H1 (cell line): ENCODE measurements around the gene SPOPL. TPM values are rescaled to one million over a fixed set of nuclear protein-coding genes. Genes with fewer than 3 reads are reported as not detected.
A peak's percentile ranks its signal among the peaks of the same experiment; 100 is the strongest.

Source experiments
- CTCF ChIA-PET: fragments of 300-600 bp; sonication (Branson Sonifier 250); formaldehyde crosslinking; loops from one replicate; lab custom pipeline; 2021; ENCODE audit not compliant: partially characterized antibody; lab: Charles Lee
- POLR2A ChIA-PET: fragments of 300-600 bp; sonication (Branson Sonifier 250); formaldehyde crosslinking; loops from one replicate; lab custom pipeline; 2021; ENCODE audit warnings: inconsistent platforms; ENCODE audit not compliant: partially characterized antibody; lab: Charles Lee
- DNase-seq, 2 experiments: peaks; one replicate each; pipeline versions ENCODE4 v3.0.0 to v3.0.0-alpha.2; 2010 to 2022; ENCODE audit warnings: low spot score in 2 of 2, low read depth in 1 of 2, mixed read lengths in 1 of 2
- FAIRE-seq: peaks from 2 replicates; lab custom pipeline; 2011; peaks lifted over from hg19 to GRCh38; lab: Jason Lieb, UNC
- H2AFZ ChIP-seq: 2 replicates; pipeline ENCODE4 v1.8.1; 2012; ENCODE audit warnings: low read length, inconsistent platforms
- H2AK5ac ChIP-seq: 2 replicates; pipeline ENCODE4 v1.6.1; 2013; ENCODE audit warnings: low read depth, low read length
- H2BK120ac ChIP-seq: replicated peaks from 2 replicates; pipeline ENCODE3; 2013; ENCODE audit warnings: low read depth, low read length, inconsistent platforms
- H2BK12ac ChIP-seq: 2 replicates; pipeline ENCODE4 v1.6.1; 2013; ENCODE audit warnings: low read depth, low read length
- H2BK15ac ChIP-seq: 2 replicates; pipeline ENCODE4 v1.6.1; 2013; ENCODE audit warnings: low read length
- H2BK20ac ChIP-seq: 2 replicates; pipeline ENCODE4 v1.6.1; 2013; ENCODE audit warnings: low read length
- H2BK5ac ChIP-seq: 2 replicates; pipeline ENCODE4 v1.6.1; 2013; ENCODE audit warnings: low read depth, low read length
- H3K14ac ChIP-seq: 2 replicates; pipeline ENCODE4 v1.6.1; 2013; ENCODE audit warnings: inconsistent platforms; ENCODE audit not compliant: insufficient read length
- H3K18ac ChIP-seq: 2 replicates; pipeline ENCODE4 v1.6.1; 2013; ENCODE audit warnings: low read length; ENCODE audit errors: extremely low read depth
- H3K23ac ChIP-seq: 2 replicates; pipeline ENCODE4 v1.6.1; 2013; ENCODE audit warnings: inconsistent platforms; ENCODE audit not compliant: insufficient read length
- H3K23me2 ChIP-seq: 2 replicates; pipeline ENCODE4 v1.6.1; 2013; ENCODE audit warnings: low read depth, low read length
- H3K27ac ChIP-seq: 2 replicates; pipeline ENCODE4 v1.6.1; 2011; ENCODE audit warnings: low read depth, low read length, inconsistent platforms
- H3K27me3 ChIP-seq, 4 experiments: replicated peaks in 1 of 4; 1 replicate in 1 of 4; 2 replicates in 3 of 4; pipeline versions ENCODE4 v1.6.1 to v1.8.1; 2011 to 2013; ENCODE audit warnings: low read length in 3 of 4, mild to moderate bottlenecking in 3 of 4, inconsistent platforms in 2 of 4, mixed read lengths in 2 of 4, moderate library complexity in 1 of 4; ENCODE audit not compliant: control insufficient read depth in 3 of 4, insufficient read depth in 3 of 4; ENCODE audit errors: extremely low read depth in 1 of 4
- H3K36me3 ChIP-seq, 4 experiments: 2 replicates each; pipeline versions ENCODE4 v1.6.1 to v1.8.1; 2011 to 2013; ENCODE audit warnings: mild to moderate bottlenecking in 4 of 4, low read length in 3 of 4, moderate library complexity in 2 of 4, control low read depth in 1 of 4, inconsistent platforms in 1 of 4; ENCODE audit not compliant: insufficient read depth in 4 of 4, control insufficient read depth in 2 of 4
- H3K4ac ChIP-seq: replicated peaks from 2 replicates; pipeline ENCODE3; 2013; ENCODE audit warnings: low read length, low read depth, mixed read lengths, inconsistent platforms; ENCODE audit not compliant: insufficient read length
- H3K4me1 ChIP-seq, 4 experiments: replicated peaks in 1 of 4; 1 replicate in 1 of 4; 2 replicates in 3 of 4; pipeline versions ENCODE4 v1.6.1 to v1.8.1; 2011 to 2013; ENCODE audit warnings: low read length in 3 of 4, inconsistent platforms in 2 of 4, mixed read lengths in 1 of 4; ENCODE audit not compliant: insufficient read depth in 4 of 4, control insufficient read depth in 3 of 4
- H3K4me2 ChIP-seq, 2 experiments: 2 replicates each; pipeline versions ENCODE4 v1.6.1 to v1.8.1; 2011 to 2013; ENCODE audit warnings: low read depth in 2 of 2, low read length in 2 of 2, control low read depth in 1 of 2, inconsistent platforms in 1 of 2, mild to moderate bottlenecking in 1 of 2; ENCODE audit not compliant: insufficient read depth in 1 of 2
- H3K4me3 ChIP-seq, 4 experiments: fragments of 200-600, 300-600 bp in 1 of 4; sonication (generic), shearing (Covaris generic), sonication (Bioruptor Twin) in 1 of 4; 2 replicates each; pipeline versions ENCODE4 v1.5.1 to v1.8.1; 2011 to 2016; ENCODE audit warnings: low read length in 4 of 4, low read depth in 3 of 4, control low read depth in 2 of 4, inconsistent platforms in 2 of 4, mild to moderate bottlenecking in 2 of 4, mixed read lengths in 1 of 4, moderate library complexity in 1 of 4; ENCODE audit not compliant: insufficient read depth in 2 of 4; ENCODE audit errors: extremely low read depth in 1 of 4
- H3K56ac ChIP-seq: replicated peaks from 2 replicates; pipeline ENCODE3; 2013; ENCODE audit warnings: low read depth, mild to moderate bottlenecking, mixed read lengths, low read length, inconsistent platforms; ENCODE audit not compliant: insufficient read length
- H3K79me1 ChIP-seq: 2 replicates; pipeline ENCODE4 v1.6.1; 2013; ENCODE audit warnings: low read depth, low read length, control low read depth
- H3K79me2 ChIP-seq, 2 experiments: 2 replicates each; pipeline versions ENCODE4 v1.6.1 to v1.8.1; 2012 to 2013; ENCODE audit warnings: low read length in 2 of 2, mild to moderate bottlenecking in 2 of 2, inconsistent platforms in 1 of 2; ENCODE audit not compliant: insufficient read depth in 2 of 2, control insufficient read depth in 1 of 2
- H3K9ac ChIP-seq, 4 experiments: replicated peaks in 1 of 4; 1 replicate in 1 of 4; 2 replicates in 3 of 4; pipeline versions ENCODE4 v1.6.1 to v1.8.1; 2011 to 2013; ENCODE audit warnings: low read depth in 3 of 4, low read length in 3 of 4, control low read depth in 2 of 4, mild to moderate bottlenecking in 2 of 4, moderate library complexity in 2 of 4, inconsistent platforms in 1 of 4; ENCODE audit errors: extremely low read depth in 1 of 4
- H3K9me3 ChIP-seq, 2 experiments: 2 replicates each; pipeline versions ENCODE4 v1.6.1 to v1.8.1; 2012 to 2013; ENCODE audit warnings: mild to moderate bottlenecking in 2 of 2, moderate library complexity in 2 of 2, control low read depth in 1 of 2, inconsistent platforms in 1 of 2, low read depth in 1 of 2, low read length in 1 of 2, mixed read lengths in 1 of 2; ENCODE audit not compliant: insufficient read depth in 2 of 2
- H4K20me1 ChIP-seq, 2 experiments: replicated peaks in 1 of 2; 2 replicates each; pipeline versions ENCODE3 to v1.8.1; 2011 to 2013; ENCODE audit warnings: inconsistent platforms in 2 of 2, low read length in 2 of 2, mild to moderate bottlenecking in 1 of 2; ENCODE audit not compliant: insufficient read depth in 2 of 2, control insufficient read depth in 1 of 2
- H4K5ac ChIP-seq: 2 replicates; pipeline ENCODE4 v1.6.1; 2013; ENCODE audit warnings: low read length, low read depth, mixed read lengths, inconsistent platforms; ENCODE audit not compliant: insufficient read length
- H4K8ac ChIP-seq: 2 replicates; pipeline ENCODE4 v1.8.0; 2013; ENCODE audit warnings: mild to moderate bottlenecking, moderate library complexity, low read length, inconsistent platforms; ENCODE audit not compliant: insufficient read depth; ENCODE audit errors: extremely low read depth
- H4K91ac ChIP-seq: replicated peaks from 2 replicates; pipeline ENCODE3; 2013; ENCODE audit warnings: low read length, mixed read lengths, inconsistent platforms; ENCODE audit not compliant: insufficient read length
- ASH2L ChIP-seq: fragments of 200-600, 300-600 bp; sonication (generic); IDR thresholded peaks from one replicate; pipeline ENCODE4 v1.7.1; 2017; ENCODE audit warnings: low read length
- BACH1 ChIP-seq: IDR thresholded peaks from 2 replicates; pipeline ENCODE4 v1.6.1; 2012; ENCODE audit warnings: low read length, improper control_type of control experiment
- JUND ChIP-seq: IDR thresholded peaks from 2 replicates; pipeline ENCODE4 v1.6.1; 2011; ENCODE audit warnings: mild to moderate bottlenecking, improper control_type of control experiment, low read length
- NRF1 ChIP-seq: IDR thresholded peaks from 2 replicates; pipeline ENCODE4 v1.6.1; 2011; ENCODE audit warnings: mild to moderate bottlenecking, low read depth, low read length, improper control_type of control experiment
- SIX5 ChIP-seq: IDR thresholded peaks from 2 replicates; pipeline ENCODE4 v1.6.1; 2011; ENCODE audit warnings: mild to moderate bottlenecking, low read depth, low read length
- SP2 ChIP-seq: IDR thresholded peaks from 2 replicates; pipeline ENCODE4 v1.6.1; 2012; ENCODE audit warnings: mild to moderate bottlenecking, low read length, inconsistent platforms
- TAF1 ChIP-seq: IDR thresholded peaks from 2 replicates; pipeline ENCODE4 v1.6.1; 2011; ENCODE audit warnings: mild to moderate bottlenecking, low read depth, low read length
- TCF12 ChIP-seq: IDR thresholded peaks from 2 replicates; pipeline ENCODE4 v1.6.1; 2011; ENCODE audit warnings: low read depth, mild to moderate bottlenecking, low read length
- WGBS, 2 experiments: shearing (Covaris generic) in 1 of 2; methylation state at CpG; one replicate each; pipeline versions ENCODE4 v1.1.6 to v1.1.7; 2013 to 2015; ENCODE audit warnings: low lambda C conversion rate in 2 of 2, mixed read lengths in 2 of 2, inconsistent platforms in 1 of 2, low coverage in 1 of 2, missing lambda C conversion rate in 1 of 2; ENCODE audit not compliant: insufficient replicate concordance in 2 of 2, insufficient coverage in 1 of 2, insufficient read length in 1 of 2; ENCODE audit errors: extremely low coverage in 1 of 2, missing lambda C conversion rate in 1 of 2; 5-methylcytosine and 5-hydroxymethylcytosine counted together
- long read RNA-seq, 2 experiments: library from RNA in 1 of 2; library from capped mRNA in 1 of 2; stranded (forward); transcript quantifications; one replicate each; pipeline ENCODE4 v2.0.0, GENCODE V29; 2021; ENCODE audit warnings: inconsistent platforms in 1 of 2
- polyA minus RNA-seq, 3 experiments: library from RNA; depleted of rRNA, polyadenylated mRNA; stranded (reverse); fragments of >200 nt; gene quantifications; 1 replicate in 2 of 3; 2 replicates in 1 of 3; pipeline ENCODE4 v1.2.3, GENCODE V29; 2011
- polyA plus RNA-seq, 7 experiments: library from polyadenylated mRNA; depleted of rRNA in 3 of 7; stranded (reverse) in 5 of 7; unstranded in 2 of 7; fragments of >200 nt in 5 of 7; fragments of 200-250 nt in 2 of 7; gene quantifications; 1 replicate in 5 of 7; 2 replicates in 1 of 7; 4 replicates in 1 of 7; pipeline versions ENCODE4 v1.2.1 to v1.2.3, GENCODE V29; 2011 to 2013; ENCODE audit warnings: missing spikeins in 2 of 7, mixed read lengths in 2 of 7
- total RNA-seq: library from RNA; stranded (reverse); fragmentation: NEBNext Ultra II Directional; extraction: Animal tissue kit (Norgen Biotek cat#: 25700); gene quantifications from 2 replicates; pipeline ENCODE4 v1.2.1, GENCODE V29; 2021

The SPOPL gene
- total RNA-seq (13.0 and 14.5 TPM in 2 replicates), polyA plus RNA-seq (2011; rRNA removed) (1.9 and 2.2 TPM in 2 replicates), polyA minus RNA-seq (2011; rRNA and poly(A)+ RNA removed) (7.1 and 11.8 TPM in 2 replicates)
- polyA plus RNA-seq (2011; cell fraction: cytosol; rRNA removed) = 2.8 TPM
- polyA plus RNA-seq (2011; cell fraction: nucleus; rRNA removed) = 7.3 TPM
- polyA plus RNA-seq (2012, experiment 1 of 2) = 4.1 to 9.1 TPM (median 5.4 TPM) in 4 replicates
- polyA plus RNA-seq (2012, experiment 2 of 2) = 0.22 TPM
- 5.6 TPM for polyA plus RNA-seq (2013, experiment 1 of 2)
- 5.1 TPM for polyA plus RNA-seq (2013, experiment 2 of 2)
- polyA minus RNA-seq (2011; cell fraction: cytosol; rRNA and poly(A)+ RNA removed) = 4.8 TPM
- polyA minus RNA-seq (2011; cell fraction: nucleus; rRNA and poly(A)+ RNA removed) = 27.9 TPM
- long read RNA-seq, experiment 1, full-length matches to known transcripts = 1 of 4 reads
- long read RNA-seq, experiment 1, partial matches to known transcripts = 1 of 4 reads
- long read RNA-seq, experiment 1, other reads (novel, unspliced or antisense) = 2 of 4 reads
- long read RNA-seq, experiment 2, full-length matches to known transcripts = 1 of 2 reads
- long read RNA-seq, experiment 2, partial matches to known transcripts = 1 of 2 reads
- long read RNA-seq, experiment 2, other reads (novel, unspliced or antisense) = 0 of 2 reads

GRCh38 chr2:138501425-138502254 lies at the start of gene SPOPL:
Gene SPOPL (plus strand): TSS chr2:138501770. CDS start chr2:138550217, 48,447 bp downstream.
- 1% methylated on average over 36 of the region's 86 CpGs; no CpG with 5 or more reads in 1 of the 2 experiments for WGBS, 2 experiments
- no peak for TF ChIP-seq SIX5
- TF ChIP-seq TAF1 = peak; percentile 74
- TF ChIP-seq NRF1 = peak; percentile 28; the same call in 1 of the 2 replicates
- no peak for TF ChIP-seq BACH1
- TF ChIP-seq SP2 = no peak
- TF ChIP-seq JUND = no peak
- TF ChIP-seq TCF12 = no peak
- TF ChIP-seq ASH2L = peak; percentile 89

More at GRCh38 chr2:138501425-138502254, at the start of gene SPOPL:
- Histone ChIP-seq H3K27me3 (no peaks in the 10 kb centered on the region; a peak in 1 of 7 replicates), H3K14ac (no peak within 1 kb of the TSS), H2BK5ac (peak within 1 kb of the TSS; percentile 89), H3K56ac (peak within 1 kb of the TSS; percentile 43), H3K27ac (peak within 1 kb of the TSS; percentile 77), H4K91ac (peak within 1 kb of the TSS; percentile 94), H4K8ac (peak within 1 kb of the TSS; percentile 93; the same call in 1 of the 2 replicates), H3K23ac (no peak within 1 kb of the TSS), H4K5ac (peak within 1 kb of the TSS; percentile 85), H3K4me3 (peak within 1 kb of the TSS; percentile 77 to 89 (median 86)), H2BK20ac (no peak within 1 kb of the TSS), H3K4me2 (peak within 1 kb of the TSS; percentile 79 to 97), H2BK120ac (no peak within 1 kb of the TSS), H2BK15ac (peak within 1 kb of the TSS; percentile 81; the same call in 1 of the 2 replicates), H3K79me2 (peaks cover 3 to 41% of the 10 kb centered on the region in 2 experiments; a peak in 3 of 4 replicates), H3K36me3 (no peaks in the 10 kb centered on the region), H3K4me1 (peaks cover 0 to 11% (median 2%) of the 10 kb centered on the region in 4 experiments; a peak in 5 of 7 replicates), H2BK12ac (0 out of 2 replicates have a peak within 1 kb of the TSS, but pooled peaks have one; percentile 27), H2AK5ac (peak within 1 kb of the TSS; percentile 76; the same call in 1 of the 2 replicates), H2AFZ (peak within 1 kb of the TSS; percentile 99), H3K9ac (peak within 1 kb of the TSS; percentile 75 to 85 (median 83)), H3K23me2 (peaks cover 7% of the 10 kb centered on the region), H3K4ac (peak within 1 kb of the TSS; percentile 88), H3K79me1 (no peaks in the 10 kb centered on the region; the same call in 1 of the 2 replicates), H3K9me3 (no peaks in the 10 kb centered on the region), H4K20me1 (peaks cover 4% of the 10 kb centered on the region in 2 experiments), H3K18ac (peak within 1 kb of the TSS; percentile 87)
- no peak for FAIRE-seq
- DNase-seq = peak; percentile 29 to 89
- ChIA-PET CTCF (interaction anchor here (0.5 to 1.3 kb wide), 7 partner anchors 14 to 476 kb away, joined by 3 to 8 read pairs (median 3); no protein-coding TSS in a partner anchor), POLR2A (interaction anchor here (0.6 to 1.8 kb wide), 13 partner anchors 10 to 650 kb away, joined by 3 to 8 read pairs (median 3); no protein-coding TSS in a partner anchor)
